GM08714 (cell line): ENCODE results near the gene AUNIP.

Experiments used
- H3K4me3 ChIP-seq: fragments of 200-500 bp; sonication (Bioruptor generic); 2 replicates; pipeline ENCODE4 v1.5.1; 2014; ENCODE audit warnings: mild to moderate bottlenecking, low read length, inconsistent platforms
- ZNF274 ChIP-seq: IDR thresholded peaks from 2 replicates; pipeline ENCODE4 v1.6.1; 2012; ENCODE audit warnings: mild to moderate bottlenecking, low read depth, low read length

Gene AUNIP

DNA sequence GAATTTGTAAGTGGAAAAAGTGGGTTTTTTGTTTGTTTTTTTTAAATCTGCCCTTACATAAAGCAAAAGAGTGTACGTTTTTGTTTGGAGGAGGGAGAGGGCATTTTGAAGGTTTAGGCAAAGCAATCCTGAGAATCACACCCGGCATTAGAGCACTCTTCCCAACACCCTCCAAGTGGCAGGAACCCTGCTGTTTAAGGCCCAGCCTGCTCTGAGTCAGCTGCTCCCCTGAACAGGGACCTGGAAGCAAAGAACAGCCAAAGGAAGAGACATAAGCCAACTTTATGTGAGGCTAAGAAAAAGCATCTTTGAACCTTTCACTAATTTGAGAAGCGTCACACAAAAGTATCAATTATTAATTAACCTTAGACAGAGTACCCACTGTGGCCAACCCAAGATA is 22.6 kb downstream of the AUNIP start:
- H3K4me3 ChIP-seq = no peak overlapping the region
- TF ChIP-seq ZNF274 = no peak

GRCh38 chr1:25834894-25835293 is 24.4 kb downstream of the AUNIP start:
- TF ChIP-seq ZNF274 = no peak

DNA sequence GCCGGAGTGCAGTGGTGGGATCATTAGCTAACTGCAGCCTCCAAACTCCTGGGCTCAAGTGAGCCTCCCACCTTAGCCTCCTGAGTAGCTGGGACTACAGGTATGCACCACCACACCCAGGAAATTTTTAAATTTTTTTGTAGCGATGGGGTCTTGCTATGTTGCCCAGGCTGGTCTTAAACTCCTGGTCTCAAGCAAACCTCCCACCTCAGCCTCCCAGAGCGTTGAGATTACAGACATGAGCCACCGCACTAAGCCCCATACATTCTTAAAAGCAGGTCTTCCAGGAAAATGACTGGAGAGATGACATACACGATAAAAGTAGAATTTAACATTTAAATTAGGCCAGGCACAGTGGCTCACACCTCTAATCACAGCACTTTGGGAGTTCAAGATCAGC is 26.1 kb downstream of the AUNIP start:
- no peak for TF ChIP-seq ZNF274
- no peak overlapping the region for H3K4me3 ChIP-seq

More at GRCh38 chr1:25834894-25835293, 24.4 kb downstream of the AUNIP start:
- no peak overlapping the region for H3K4me3 ChIP-seq

DNA sequence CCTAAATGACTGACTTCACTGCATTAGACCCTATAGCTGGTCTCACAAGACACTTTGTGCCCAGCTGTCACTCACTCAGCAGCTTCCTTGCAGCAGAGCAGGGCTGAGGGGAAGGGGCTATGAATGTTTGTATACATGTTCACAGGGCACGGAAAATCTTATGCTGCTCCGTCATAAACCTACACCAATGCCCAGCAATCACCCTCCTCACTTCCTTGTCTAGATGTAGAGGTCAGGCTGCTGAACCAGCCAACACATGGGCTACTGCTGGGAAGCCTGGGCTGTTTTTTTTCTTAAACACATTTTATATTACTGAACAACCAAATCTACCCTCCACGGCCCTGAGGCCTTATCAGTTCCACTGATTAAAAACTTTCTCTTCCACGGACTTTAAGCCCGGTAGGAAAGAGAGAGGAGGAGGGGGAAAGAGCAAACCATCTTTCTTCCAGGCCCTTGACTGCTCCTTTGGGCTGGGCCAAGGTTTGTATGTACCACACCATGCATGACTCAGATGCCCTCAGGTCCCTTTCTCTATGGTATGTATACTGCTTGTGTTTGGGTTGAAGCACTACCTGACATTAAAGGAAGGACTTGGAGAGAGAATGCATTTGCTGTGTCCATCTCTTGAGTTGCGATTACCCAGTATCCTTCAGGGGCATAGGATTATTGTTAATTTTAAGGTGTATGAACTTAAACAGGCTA is 26.8 kb downstream of the AUNIP start:
- H3K4me3 ChIP-seq = no peak overlapping the region
- no peak for TF ChIP-seq ZNF274

- TF ChIP-seq ZNF274 = no peak
- H3K4me3 ChIP-seq = no peak overlapping the region
Observed at GRCh38 chr1:25831569-25832196, 27.6 kb downstream of the AUNIP start.

GRCh38 chr1:25829046-25829445 is 30.2 kb downstream of the AUNIP start:
- TF ChIP-seq ZNF274 = no peak
- no peak overlapping the region for H3K4me3 ChIP-seq

- TF ChIP-seq ZNF274 = no peak
- H3K4me3 ChIP-seq = no peak overlapping the region
Observed at GRCh38 chr1:25828491-25828890, 30.8 kb downstream of the AUNIP start.

DNA sequence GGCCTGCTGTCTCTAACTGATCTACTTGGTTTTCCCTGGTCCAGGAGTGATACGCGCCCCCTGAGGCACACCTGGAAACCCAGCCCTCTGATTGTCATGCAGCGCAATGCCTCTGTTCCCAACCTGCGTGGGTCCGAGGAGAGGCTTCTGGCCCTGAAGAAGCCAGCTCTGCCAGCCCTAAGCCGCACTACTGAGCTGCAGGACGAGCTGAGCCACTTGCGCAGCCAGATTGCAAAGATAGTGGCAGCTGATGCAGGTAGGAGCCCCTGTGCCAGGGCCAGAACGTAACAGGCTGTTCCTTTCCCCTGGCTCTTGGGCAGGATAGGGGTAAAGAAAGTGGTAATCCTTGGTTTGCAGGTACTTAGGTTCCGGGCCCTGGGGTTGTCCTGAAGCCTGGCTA is 32.7 kb downstream of the AUNIP start:
- TF ChIP-seq ZNF274 = no peak
- no peak overlapping the region for H3K4me3 ChIP-seq

DNA sequence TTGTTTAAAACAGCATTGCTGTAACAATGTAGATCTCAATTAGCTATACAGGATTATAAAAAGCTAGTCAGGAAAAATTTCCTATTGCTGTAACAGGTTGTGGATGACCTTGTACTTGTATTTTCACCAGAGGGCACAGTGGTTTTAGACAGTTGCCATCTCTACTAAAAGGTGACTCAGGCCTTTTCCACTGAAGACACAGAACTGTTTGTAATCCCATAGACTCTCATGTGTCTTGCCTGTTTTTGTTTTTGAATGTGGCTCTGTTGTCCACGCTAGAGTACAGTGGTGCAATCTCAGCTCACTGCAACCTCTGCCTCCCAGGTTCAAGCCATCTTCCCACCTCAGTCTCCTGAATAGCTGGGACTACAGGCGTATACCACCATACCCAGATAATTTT is 33.7 kb downstream of the AUNIP start:
- no peak overlapping the region for H3K4me3 ChIP-seq
- no peak for TF ChIP-seq ZNF274

- peak overlapping the region; percentile 57; the same call in 1 of the 2 replicates for H3K4me3 ChIP-seq
- no peak for TF ChIP-seq ZNF274
Observed at GRCh38 chr1:25821630-25822091, 37.6 kb downstream of the AUNIP start.

DNA sequence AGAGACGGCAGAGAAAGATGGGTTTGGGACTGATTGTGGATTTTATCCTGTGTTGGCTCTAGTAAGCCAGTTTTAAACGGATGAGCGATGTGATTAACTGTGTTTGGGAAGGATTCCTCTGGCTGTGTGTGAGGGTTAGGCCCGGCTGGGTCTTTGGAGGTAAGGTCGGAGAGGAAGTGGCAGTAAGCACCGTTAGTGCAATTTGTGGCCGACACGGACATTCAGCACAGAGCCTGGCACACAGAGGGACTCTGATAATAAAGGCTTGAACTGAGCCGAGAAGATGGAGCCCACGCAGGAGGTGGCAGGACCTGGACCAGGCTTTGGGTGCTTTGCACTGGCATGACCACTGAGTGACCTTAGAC is 38.2 kb downstream of the AUNIP start:
- no peak for TF ChIP-seq ZNF274
- H3K4me3 ChIP-seq = peak overlapping the region; percentile 57

DNA sequence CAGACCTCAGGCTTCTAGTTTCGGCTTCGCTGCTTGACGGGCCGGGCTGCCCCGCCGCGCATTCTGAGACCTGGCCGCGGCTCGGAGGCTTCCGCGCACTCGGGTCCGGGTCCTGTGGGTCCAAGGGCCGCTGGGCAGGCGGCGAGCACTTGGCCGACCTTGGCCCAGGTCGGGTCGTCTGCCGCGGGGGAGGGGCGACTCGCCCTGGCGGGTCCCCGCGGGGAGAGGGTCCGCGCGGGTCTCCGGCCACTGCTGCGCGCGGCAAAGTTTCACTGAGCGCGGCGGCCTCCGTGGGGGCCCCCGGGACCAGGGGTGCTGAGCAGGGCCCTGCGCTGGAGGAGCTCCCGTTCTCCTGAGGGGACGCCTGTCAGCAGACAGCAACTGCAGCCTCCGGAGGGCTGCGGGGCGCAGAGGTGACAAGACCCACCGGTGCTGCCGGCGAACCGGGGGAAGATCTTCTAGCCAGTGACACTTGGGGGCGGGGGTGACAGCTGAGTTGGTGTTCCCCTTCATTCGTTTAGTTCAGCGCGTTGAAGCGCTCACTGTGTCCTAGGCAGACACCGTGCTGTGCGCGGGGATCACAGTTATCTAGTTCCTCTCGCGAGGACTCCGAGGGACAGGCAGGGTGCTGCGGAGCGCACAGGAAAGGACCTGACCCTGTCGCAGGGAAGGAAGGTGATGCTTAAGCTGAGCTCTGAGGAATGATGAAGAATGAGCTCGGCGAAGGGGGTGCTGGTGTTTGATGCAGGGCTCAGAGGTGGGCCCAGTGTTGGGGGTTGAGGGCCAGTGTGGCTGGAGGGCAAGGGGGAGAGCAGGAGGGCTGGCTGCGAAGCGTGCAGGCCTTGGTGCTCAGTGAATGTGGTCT is 38.8 kb downstream of the AUNIP start:
- H3K4me3 ChIP-seq = peak overlapping the region; percentile 57
- no peak for TF ChIP-seq ZNF274

DNA sequence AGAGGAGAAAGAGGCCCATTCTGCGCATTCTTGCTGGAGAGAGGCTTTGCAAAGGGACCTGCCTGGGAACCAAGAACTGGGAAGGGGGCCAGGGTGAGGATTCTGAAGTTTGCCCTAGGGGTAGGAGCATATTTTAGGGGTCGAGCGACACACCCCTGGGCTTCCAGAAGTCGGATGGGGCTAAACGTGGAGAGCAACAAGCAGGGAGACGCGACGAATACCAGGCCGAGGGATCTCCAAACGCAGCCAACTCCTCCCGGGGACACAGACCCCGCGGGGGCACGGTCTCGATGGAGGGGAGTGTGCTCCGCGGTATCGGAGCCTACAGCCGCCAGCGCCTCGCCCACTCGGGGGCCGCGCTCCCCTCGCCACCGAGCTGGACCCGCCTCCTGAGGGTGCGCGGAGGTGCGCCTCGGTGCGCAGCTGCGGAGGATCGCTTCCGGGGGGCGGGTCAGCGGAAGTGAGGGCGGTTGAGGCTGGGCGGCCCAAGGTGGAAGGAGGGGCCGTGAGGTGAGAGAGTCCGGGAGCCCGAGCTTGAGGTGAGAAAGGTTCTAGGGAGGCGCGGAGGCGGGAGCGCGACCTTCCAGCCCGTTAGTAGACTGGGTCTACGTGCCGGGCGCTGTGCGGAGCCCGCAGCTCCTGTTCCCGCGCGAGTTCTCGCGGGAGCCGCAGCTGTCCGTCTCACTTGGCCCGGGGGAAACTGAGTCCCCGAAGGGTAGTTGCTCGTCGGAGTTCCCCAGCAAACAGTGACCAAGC is 39.6 kb downstream of the AUNIP start, which contains the start of gene MTFR1L:
Gene MTFR1L (plus strand): TSS at position 464 of the 756 bp plus-strand sequence. CDS start 3,151 bp downstream, outside the sequence.
- TF ChIP-seq ZNF274 = no peak
- H3K4me3 ChIP-seq = peak within 1 kb of the TSS; percentile 57

DNA sequence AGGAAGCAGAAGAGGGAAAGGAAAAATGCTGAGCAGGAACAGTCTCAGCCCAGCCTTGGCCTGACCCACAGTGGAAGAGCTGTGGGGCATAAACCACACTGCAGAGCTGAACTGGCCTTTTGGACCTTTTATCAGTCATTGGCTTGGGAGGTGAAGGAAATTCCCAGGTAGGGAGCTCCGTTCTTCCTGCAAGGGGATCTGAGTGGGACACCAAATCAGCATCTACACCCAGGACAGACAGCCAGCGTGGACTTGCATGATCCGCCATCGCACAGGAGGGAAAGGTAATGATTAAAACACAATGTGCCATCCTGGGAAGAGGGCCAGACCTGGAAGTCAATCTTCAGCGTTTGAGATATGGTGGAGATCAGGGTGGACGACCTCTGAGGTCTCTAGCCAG is 40.7 kb downstream of the AUNIP start:
- no peak for TF ChIP-seq ZNF274
- no peak overlapping the region for H3K4me3 ChIP-seq
